Measurements from ENCODE around the gene SETD5. TPM values are rescaled to one million over a fixed set of nuclear protein-coding genes. Genes with fewer than 3 reads are reported as not detected.

SETD5 gene
- total and polyA plus RNA-seq, 2 of the 8 experiments (the other 6 are each of a cell fraction or from before 2014, with no cell fraction given) = 108 to 234 TPM

GRCh38 chr3:9404680-9405079 lies 7.3 kb downstream of the SETD5 start:
- POLR2A ChIA-PET (ENCODE audit: partially characterized antibody) = interaction anchor here (1.1 to 4.1 kb wide), 4 partner anchors 9 to 20 kb away, joined by 3 to 80 read pairs (median 29); no protein-coding TSS in a partner anchor
- TF ChIP-seq NANOG (IDR thresholded peaks at IDR 0.05; ENCODE audit: insufficient read depth, low read depth, low read length, poor library complexity, severe bottlenecking) = no peak
- no peak for TF ChIP-seq NRF1 (IDR thresholded peaks at IDR 0.05; ENCODE audit: low read depth, low read length)
- TF ChIP-seq RBBP5 (IDR thresholded peaks at IDR 0.05; ENCODE audit: borderline replicate concordance, low read depth, low read length) = no peak
- TF ChIP-seq SP4 (IDR thresholded peaks at IDR 0.05; ENCODE audit: low read length) = no peak
- no peak for TF ChIP-seq TEAD4 (IDR thresholded peaks at IDR 0.05; ENCODE audit: low read depth, low read length)
- no peak for TF ChIP-seq ATF2 (IDR thresholded peaks at IDR 0.05; ENCODE audit: low read length)
- TF ChIP-seq RXRA (IDR thresholded peaks at IDR 0.05; ENCODE audit: insufficient read depth, low read depth, low read length) = no peak
- TF ChIP-seq EZH2 (IDR thresholded peaks at IDR 0.05; ENCODE audit: low read depth, low read length, severe bottlenecking) = no peak
- no peak for TF ChIP-seq SP1 (IDR thresholded peaks at IDR 0.05; ENCODE audit: low read depth, low read length)
- no peak for TF ChIP-seq RAD21 (IDR thresholded peaks at IDR 0.05 in 1 of 2, conservative IDR thresholded peaks at IDR 0.05 in 1 of 2; ENCODE audit: low read depth in 2 of 2, low read length in 2 of 2)
- TF ChIP-seq KDM5A (IDR thresholded peaks at IDR 0.05; ENCODE audit: low read length) = no peak
- no peak for TF ChIP-seq BRCA1 (IDR thresholded peaks at IDR 0.05; ENCODE audit: low read depth, low read length)

More at GRCh38 chr3:9404680-9405079, 7.3 kb downstream of the SETD5 start:
- Histone ChIP-seq H2BK12ac (ENCODE audit: low read depth, low read length) (no peak overlapping the region), H3K79me2 (ENCODE audit: control insufficient read depth in 1 of 2, insufficient read depth in 2 of 2, low read length in 2 of 2) (peaks cover 72 to 100% of the 10 kb centered on the region in 2 experiments), H3K9me3 (ENCODE audit: insufficient read depth in 2 of 2, low read depth in 1 of 2, low read length in 1 of 2) (no peaks in the 10 kb centered on the region), H3K14ac (ENCODE audit: insufficient read length) (no peak overlapping the region), H3K4ac (replicated peaks; ENCODE audit: insufficient read length, low read depth, low read length) (no peak overlapping the region), H3K18ac (ENCODE audit: extremely low read depth, low read length) (no peak overlapping the region), H3K36me3 (ENCODE audit: control insufficient read depth in 2 of 4, insufficient read depth in 4 of 4, low read length in 3 of 4) (peaks cover 0 to 5% (median 0%) of the 10 kb centered on the region in 4 experiments; a peak in 1 of 8 replicates), H3K23me2 (ENCODE audit: low read depth, low read length) (peaks cover 3% of the 10 kb centered on the region; the same call in 1 of the 2 replicates), H2BK20ac (ENCODE audit: low read length) (no peak overlapping the region), H4K91ac (replicated peaks; ENCODE audit: insufficient read length, low read length) (no peak overlapping the region), H4K20me1 (replicated peaks in 1 of 2; ENCODE audit: control insufficient read depth in 1 of 2, insufficient read depth in 2 of 2, low read length in 2 of 2) (peaks cover 12 to 15% of the 10 kb centered on the region in 2 experiments), H4K8ac (ENCODE audit: extremely low read depth, insufficient read depth, low read length) (no peak overlapping the region), H3K9ac (replicated peaks in 1 of 4; ENCODE audit: extremely low read depth in 1 of 4, low read depth in 3 of 4, low read length in 3 of 4) (peak overlapping the region in 1 of 4 experiments; percentile 13; a peak in 1 of 7 replicates), H4K5ac (ENCODE audit: insufficient read length, low read depth, low read length) (peak overlapping the region; percentile 18), H2AK5ac (ENCODE audit: low read depth, low read length) (no peak overlapping the region), H3K27me3 (replicated peaks in 1 of 4; ENCODE audit: control insufficient read depth in 3 of 4, extremely low read depth in 1 of 4, insufficient read depth in 3 of 4, low read length in 3 of 4) (no peaks in the 10 kb centered on the region), H2BK120ac (replicated peaks; ENCODE audit: low read depth, low read length) (no peak overlapping the region), H3K27ac (ENCODE audit: low read depth, low read length) (no peak overlapping the region), H3K4me2 (ENCODE audit: insufficient read depth in 1 of 2, low read depth in 2 of 2, low read length in 2 of 2) (peak overlapping the region; percentile 36 to 89), H3K79me1 (ENCODE audit: low read depth, low read length) (no peaks in the 10 kb centered on the region), H2BK15ac (ENCODE audit: low read length) (no peak overlapping the region), H3K23ac (ENCODE audit: insufficient read length) (no peak overlapping the region), H3K56ac (replicated peaks; ENCODE audit: insufficient read length, low read depth, low read length) (no peak overlapping the region), H3K4me1 (replicated peaks in 1 of 4; ENCODE audit: control insufficient read depth in 3 of 4, insufficient read depth in 4 of 4, low read length in 3 of 4) (peaks cover 4 to 31% (median 15%) of the 10 kb centered on the region in 4 experiments; a peak in 5 of 7 replicates), H2BK5ac (ENCODE audit: low read depth, low read length) (no peak overlapping the region), H2AFZ (ENCODE audit: low read length) (no peak overlapping the region), H3K4me3 (ENCODE audit: extremely low read depth in 1 of 4, insufficient read depth in 2 of 4, low read depth in 3 of 4, low read length in 4 of 4) (peak overlapping the region in 1 of 4 experiments; percentile 99; a peak in 2 of 8 replicates)
- WGBS, 2 experiments (ENCODE audit: extremely low coverage in 1 of 2, insufficient coverage in 1 of 2, insufficient read length in 1 of 2, insufficient replicate concordance in 2 of 2, low coverage in 1 of 2, low lambda C conversion rate in 2 of 2, missing lambda C conversion rate in 1 of 2) = 59% methylated on average over 1 of the region's 1 CpG; no CpG with 5 or more reads in 1 of the 2 experiments
- no peak for FAIRE-seq
- no peak for DNase-seq (ENCODE audit: low read depth in 1 of 2, low spot score in 2 of 2)
- CTCF ChIA-PET (ENCODE audit: partially characterized antibody) = interaction anchor here (0.6 to 1.7 kb wide), 5 partner anchors 10 to 676 kb away, joined by 3 to 6 read pairs (median 3); no protein-coding TSS in a partner anchor

All from H1 (cell line).